Stimulated activated CD4-positive, alpha-beta T cell treated with anti-CD3 and anti-CD28 coated beads, TNF-alpha, amount 100 ng/mL, for 1 hour (primary cell): ENCODE measurements around the gene STAG3.
A peak's percentile ranks its signal among the peaks of the same experiment; 100 is the strongest.
"Not testable (repeated sequence)": the region's sequence is repeated elsewhere in the genome, so short reads cannot be mapped to it uniquely, and the experiment has no call there.

Experiments
- DNase-seq, 3 donors: peaks; one replicate each; pipeline ENCODE4 v3.0.0-alpha.2; 2020; ENCODE audit warnings: low read depth in 3 of 3, low spot score in 1 of 3

STAG3 gene

GRCh38 chr7:100211342-100211780 lies 33.6 kb downstream of the STAG3 start:
- DNase-seq, result no peak

- no peak for DNase-seq
Measured at GRCh38 chr7:100212631-100213286, 35.0 kb downstream of the STAG3 start.

GRCh38 chr7:100213672-100214071 lies 36.0 kb downstream of the STAG3 start:
- no peak for DNase-seq

- DNase-seq, result not testable (repeated sequence)
Measured at GRCh38 chr7:100214356-100214755, 36.6 kb downstream of the STAG3 start.

- DNase-seq, result no peak
Measured at GRCh38 chr7:100215895-100216294, 38.2 kb downstream of the STAG3 start.

- DNase-seq, result peak; percentile 53 to 67 (median 63)
Measured at GRCh38 chr7:100217934-100218333, 40.2 kb downstream of the STAG3 start.

GRCh38 chr7:100219271-100219737 lies 41.6 kb downstream of the STAG3 start:
- no peak for DNase-seq

- peak in 1 of 3 donors; percentile 34 for DNase-seq
Measured at GRCh38 chr7:100219801-100220585, 42.3 kb downstream of the STAG3 start, which contains the start of gene PVRIG. Gene PVRIG, plus strand, starts transcription at chr7:100219949. Its CDS starts 22 bp downstream, at chr7:100219971.

- DNase-seq, result peak in 1 of 3 donors; percentile 25
Measured at GRCh38 chr7:100220586-100221230, 43.0 kb downstream of the STAG3 start.

GRCh38 chr7:100221231-100221718 lies 43.6 kb downstream of the STAG3 start:
- DNase-seq, result peak; percentile 42 to 64 (median 53)

GRCh38 chr7:100221767-100222444 lies 44.2 kb downstream of the STAG3 start:
- no peak for DNase-seq

GRCh38 chr7:100222445-100223132 lies 44.9 kb downstream of the STAG3 start:
- no peak for DNase-seq

- DNase-seq, result not testable (repeated sequence)
Measured at GRCh38 chr7:100223376-100223927, 45.7 kb downstream of the STAG3 start.

GRCh38 chr7:100224891-100225290 lies 47.2 kb downstream of the STAG3 start:
- not testable (repeated sequence) for DNase-seq

- not testable (repeated sequence) for DNase-seq
Measured at GRCh38 chr7:100234660-100235317, 57.1 kb downstream of the STAG3 start.

- not testable (repeated sequence) for DNase-seq
Measured at GRCh38 chr7:100239975-100240374, 62.3 kb downstream of the STAG3 start.

GRCh38 chr7:100243385-100243784 lies 65.7 kb downstream of the STAG3 start:
- DNase-seq, result peak in 2 of 3 donors; percentile 29 to 31

GRCh38 chr7:100244988-100245605 lies 67.4 kb downstream of the STAG3 start:
- not testable (repeated sequence) for DNase-seq
